Activated CD8-positive, alpha-beta memory T cell treated with anti-CD3 and anti-CD28 coated beads for 24 hours (primary cell): ENCODE data around the gene GKN2.
A peak's percentile ranks its signal among the peaks of the same experiment; 100 is the strongest.
"Not testable (repeated sequence)": the region's sequence is repeated elsewhere in the genome, so short reads cannot be mapped to it uniquely, and the experiment has no call there.

ENCODE experiments used
- DNase-seq: peaks from one replicate; pipeline ENCODE4 v3.0.0-alpha.2; 2020

GKN2 gene

DNA sequence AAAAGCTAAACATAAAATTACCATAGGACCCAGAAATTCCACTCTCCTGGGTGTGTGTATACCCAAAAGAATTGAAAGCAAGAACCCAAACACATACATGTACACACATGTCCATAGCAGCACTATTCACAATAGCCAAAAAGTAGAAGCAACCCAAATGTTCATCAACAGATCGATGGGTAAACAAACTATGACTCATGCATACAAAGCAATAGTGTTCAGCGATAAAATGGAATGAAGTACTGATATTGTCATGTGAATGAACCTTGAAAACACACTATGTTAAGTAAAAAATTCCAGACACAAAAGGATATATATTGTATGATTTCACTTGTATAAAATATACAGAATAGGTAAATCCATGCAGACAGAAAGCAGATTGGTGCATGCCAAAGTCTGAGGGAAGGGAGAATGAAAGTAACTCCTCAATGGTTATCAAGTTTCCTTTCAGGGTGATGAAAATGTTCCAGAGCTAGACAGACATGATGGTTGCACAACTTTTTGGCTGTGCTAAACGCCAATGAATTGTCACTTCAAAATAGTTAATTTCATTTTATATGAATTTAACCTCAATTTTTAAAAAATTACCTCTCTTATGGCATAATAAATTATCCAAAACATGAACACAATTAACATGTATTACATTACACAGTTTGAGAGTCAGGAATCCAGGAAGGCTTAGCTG is 35.5 kb downstream of the GKN2 start:
- DNase-seq = no peak

DNA sequence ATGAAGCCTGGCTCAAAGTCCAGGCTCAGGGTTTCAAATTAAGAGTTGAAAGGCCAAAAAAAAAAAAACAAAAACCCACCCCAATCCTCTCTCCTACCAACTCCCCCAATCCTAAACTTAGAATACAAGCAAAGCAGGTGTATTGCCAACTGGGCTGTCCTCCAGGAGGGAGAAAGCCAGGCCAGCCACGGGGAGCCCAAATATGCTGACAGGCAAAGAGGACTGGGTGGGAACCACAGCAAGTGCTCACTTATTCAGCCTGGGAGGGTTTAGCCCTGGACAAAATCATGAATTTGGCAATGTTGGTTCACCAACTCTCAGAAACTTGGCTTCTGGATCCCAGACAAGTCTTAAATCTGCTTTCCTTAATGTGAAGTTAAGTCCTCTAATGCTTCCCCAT is 36.5 kb downstream of the GKN2 start:
- no peak for DNase-seq

DNA sequence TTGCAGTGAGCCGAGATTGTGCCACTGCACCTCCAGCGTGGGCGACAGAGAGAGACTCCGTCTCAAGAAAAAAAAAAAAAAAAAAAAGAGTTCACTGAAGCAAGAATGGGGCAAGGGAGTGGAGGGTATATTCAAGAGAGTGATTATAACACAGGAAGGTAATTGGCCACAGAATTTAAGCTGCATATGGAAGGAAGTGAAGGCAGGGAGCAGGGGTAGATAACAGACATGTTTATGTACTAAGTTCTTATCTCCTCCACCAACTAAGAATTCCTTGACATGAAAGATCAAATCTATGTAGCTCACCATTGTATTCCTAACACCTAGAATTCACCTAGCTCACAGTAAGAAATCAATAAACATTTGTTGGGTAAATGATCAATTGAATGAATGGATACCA is 37.3 kb downstream of the GKN2 start:
- DNase-seq = no peak

DNA sequence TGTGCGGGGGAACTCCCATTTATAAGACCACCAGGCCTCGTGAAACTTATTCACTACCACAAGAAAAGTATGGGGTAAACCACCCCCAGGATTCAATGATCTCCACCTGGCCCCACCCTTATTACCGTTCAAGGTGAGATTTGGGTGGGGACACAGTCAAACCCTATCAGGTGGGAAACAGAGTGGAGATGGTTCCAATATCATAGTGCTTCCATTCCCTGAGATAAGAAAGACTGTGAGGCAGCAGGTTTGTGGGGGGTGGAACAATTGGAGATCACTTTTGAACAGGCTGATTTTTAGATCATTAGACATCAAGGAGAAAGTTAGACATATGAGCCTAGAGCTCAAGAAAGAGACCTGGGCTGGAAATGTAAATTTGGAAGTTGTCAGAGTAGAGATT is 39.3 kb downstream of the GKN2 start:
- no peak for DNase-seq

DNA sequence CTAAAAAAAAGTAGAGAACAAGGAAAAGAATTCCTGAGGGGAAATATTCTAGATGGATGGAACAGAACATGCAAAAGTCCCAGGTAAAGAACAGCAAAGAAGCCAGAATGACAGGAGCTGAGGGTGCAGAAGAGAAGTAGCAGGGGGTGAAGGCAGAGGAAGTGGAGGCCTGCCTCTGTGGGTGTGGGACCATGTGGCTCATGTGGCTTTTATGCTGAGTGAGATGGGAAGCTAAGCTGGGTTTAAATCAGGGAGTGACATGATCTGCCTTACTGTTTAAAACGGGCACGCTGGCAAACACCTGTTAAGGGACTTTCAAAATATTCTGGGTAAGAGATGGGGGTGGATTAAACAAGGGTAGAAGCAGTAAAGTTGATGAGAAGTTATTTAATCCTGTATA is 40.0 kb downstream of the GKN2 start:
- no peak for DNase-seq

DNA sequence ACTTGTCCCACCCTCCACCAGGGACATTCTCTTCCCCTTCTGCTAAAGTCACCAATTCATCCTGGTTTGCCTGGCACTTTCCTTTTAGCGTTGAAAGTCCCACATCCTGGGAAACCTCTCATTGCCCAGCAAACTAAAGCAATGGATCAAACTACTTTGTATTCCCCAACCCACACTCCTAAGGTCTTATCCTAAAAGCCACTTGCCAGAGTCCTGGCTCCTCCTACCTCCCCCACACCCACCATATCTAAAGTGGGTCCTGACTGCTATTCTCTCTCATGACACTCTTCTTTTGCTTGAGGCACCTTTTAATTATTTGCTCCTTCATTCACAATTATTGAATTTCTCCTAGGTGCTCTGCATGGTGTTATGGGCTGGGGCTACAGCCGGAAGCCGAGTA is 40.6 kb downstream of the GKN2 start:
- DNase-seq = no peak

DNA sequence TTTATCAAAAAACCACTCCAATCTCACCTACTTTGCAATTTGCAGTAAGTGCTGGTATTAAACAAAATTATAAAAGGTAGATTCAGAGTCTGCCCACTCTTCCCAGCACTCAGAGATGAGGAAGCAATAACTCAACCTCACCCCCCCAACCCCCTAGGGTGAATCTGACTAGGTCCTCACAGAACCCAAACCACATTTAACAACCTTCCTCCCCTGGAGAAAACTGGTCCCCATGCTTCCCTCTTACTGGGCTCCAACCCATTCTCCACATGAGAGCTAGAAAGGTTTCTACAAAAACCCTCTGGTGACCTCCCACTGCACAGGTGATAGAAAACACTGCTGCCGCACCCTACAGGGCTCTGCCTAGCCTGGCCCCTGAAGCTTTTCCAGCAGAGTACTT is 41.0 kb downstream of the GKN2 start:
- DNase-seq = no peak

DNA sequence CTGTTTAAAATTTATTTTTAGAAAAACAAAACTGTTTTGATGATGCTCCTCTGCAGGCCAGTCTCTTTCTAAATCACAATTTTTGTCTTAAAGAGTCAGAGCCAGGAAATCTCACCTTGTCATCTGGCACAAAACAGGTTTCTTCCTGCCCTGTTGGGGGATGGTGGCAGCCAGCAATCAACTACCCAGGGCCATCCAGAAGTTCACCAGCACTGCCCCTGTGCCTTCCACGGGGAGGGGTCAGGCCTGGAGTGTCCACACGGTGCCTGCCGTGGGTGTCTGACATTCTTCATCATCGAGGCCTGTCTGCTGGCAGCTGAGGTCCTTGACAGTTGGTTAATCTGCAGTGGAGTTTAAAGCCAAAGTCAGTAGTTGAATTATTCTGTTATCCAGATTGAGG is 41.4 kb downstream of the GKN2 start:
- no peak for DNase-seq

DNA sequence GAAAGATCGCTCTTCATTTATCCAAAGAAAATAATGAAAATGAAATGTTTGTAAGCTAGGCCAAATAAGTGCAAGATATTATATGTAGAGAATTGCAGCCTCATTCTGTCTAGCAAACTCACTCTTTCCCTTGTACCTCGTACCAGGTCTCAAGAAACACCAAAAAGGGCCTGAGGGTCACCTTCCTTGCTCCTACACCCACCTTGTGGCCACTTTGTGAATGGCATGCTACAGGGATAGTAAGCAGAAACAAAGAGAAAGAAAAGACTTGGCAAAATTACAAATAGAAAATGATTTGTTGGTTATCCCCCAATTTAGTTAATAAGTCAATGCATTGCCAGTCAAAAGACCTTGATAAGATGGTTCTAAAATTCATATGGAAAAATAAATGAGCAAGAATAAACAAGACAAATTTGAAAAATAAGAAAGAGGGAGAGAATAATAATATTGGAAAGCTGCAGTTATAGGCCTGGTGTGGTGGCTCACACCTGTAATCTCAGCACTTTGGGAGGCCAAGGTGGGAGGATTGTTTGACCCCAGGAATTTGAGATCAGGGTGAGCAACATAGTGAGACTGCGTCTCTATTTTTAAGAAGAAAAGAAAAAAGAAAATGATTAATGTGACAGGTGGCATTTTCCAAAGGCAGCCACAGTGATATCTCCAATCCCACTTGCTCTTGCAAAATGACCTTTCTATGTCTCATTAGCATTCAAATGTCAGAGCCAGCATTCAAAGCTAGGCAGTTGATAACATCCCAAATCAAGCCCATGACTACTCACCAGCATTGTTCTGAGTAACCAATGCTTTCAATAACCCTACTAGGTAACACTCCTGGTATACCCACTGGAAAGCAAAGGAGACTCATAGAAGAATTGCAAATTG is 42.7 kb downstream of the GKN2 start:
- DNase-seq = peak; percentile 87

DNA sequence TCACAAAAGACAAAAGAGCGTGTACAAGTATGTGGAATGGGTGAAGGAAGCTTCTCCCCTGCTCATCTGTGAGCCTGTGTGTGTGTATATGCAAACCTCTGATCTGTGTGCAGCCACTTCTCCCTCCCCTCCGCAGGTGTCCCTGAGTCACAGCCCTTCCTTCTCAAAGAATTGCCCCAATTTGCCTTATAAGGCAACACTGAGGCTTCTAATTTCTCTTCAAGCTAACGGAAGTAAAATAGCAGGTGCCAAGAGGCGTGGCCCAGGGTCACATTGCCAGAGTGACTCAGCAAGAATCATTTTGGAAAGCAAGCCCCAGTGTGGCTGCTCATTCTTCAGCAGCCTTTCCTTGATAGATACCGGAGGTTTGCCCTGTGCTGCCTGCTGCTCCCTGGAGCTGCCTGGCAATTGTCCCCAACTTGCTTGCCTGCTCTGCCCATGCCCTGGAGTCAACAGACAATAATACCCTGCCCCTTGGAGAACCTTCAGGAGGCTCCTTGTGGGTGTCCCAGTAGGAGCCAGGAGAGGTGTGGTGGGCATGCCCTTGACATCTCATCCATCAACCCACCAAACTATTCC is 44.2 kb downstream of the GKN2 start:
- peak; percentile 84 for DNase-seq

DNA sequence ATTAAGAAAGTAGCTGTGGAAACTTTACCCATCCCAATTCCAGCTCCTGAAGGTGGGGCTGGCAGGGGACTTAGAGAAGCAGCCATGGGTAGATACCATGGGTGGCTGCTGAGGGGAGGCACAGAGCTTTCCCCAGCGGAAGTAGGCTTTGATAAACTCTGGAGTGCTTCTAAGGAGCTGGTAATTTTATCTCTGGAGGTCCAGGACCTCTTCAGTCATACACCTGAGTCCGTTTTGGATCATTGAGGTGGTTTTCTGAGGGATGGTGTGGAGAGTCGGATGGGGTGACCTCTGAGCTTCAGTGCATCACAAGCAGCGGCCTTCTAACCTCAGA is 44.8 kb downstream of the GKN2 start:
- no peak for DNase-seq

DNA sequence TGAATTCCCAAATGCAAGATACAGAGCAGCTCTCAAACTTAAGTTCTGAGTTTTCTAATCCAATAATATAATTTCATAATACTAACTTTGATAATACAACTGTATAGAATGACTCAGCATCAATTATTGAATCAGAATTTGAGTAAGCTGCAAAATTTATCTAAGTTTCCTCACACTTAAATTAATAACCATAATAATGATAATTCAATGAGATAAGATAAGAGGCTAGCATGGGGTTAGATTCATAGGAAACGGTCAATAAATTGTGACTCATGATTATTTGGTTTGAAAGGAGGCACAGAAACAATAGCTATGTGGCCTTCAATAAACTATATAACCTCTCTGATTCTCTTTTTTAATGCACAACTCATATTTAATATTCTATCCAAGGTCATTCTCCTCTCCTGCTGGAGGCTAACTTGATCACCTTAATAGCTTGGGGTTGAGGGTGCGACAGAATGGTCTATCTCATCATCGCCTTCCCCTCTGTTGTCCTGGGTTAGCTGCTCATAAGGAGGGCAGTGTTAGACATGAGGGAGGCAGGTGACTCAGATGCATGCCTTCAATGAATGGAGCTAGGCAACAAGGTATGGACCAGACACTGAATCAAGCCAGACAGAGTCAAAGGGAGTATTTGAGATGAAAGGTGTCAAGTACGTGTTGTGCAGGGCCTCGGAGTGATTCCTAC is 45.3 kb downstream of the GKN2 start:
- no peak for DNase-seq

DNA sequence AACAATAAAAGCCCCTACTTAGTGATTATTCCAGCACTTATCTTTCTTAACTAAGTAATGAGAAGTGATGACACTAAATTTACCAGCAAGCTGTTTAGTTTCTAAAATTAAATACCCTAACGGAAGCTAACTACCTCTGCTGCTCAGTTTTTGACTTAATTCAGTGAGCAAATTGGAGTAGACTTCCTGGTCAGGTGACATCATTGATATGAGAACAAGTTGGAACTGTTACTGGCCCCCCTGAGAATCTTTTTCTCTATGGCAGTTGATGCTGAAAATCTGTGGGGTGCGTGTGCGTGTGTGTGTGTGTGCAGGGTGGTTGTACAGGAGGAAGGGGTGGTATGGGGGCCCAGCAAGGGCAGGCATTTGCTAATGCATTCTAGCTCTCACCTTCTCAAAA is 46.0 kb downstream of the GKN2 start:
- DNase-seq = no peak

DNA sequence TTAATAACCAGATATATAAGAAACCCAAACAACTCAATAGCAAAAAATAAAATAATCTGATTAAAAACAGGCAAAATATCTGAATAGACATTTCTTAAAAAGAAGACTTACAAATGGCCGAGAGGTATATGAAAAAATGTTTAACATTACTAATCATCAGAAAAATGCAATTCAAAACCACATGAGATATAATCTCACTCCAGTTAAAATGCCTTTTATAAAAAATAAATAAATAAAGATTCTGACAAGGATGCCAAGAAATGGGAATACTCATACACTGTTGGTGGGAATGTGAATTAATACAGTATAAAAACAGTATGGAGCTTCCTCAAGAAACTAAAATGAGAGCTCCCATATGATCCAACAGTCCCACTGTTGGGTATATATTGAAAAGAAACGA is 47.6 kb downstream of the GKN2 start:
- DNase-seq = no peak

DNA sequence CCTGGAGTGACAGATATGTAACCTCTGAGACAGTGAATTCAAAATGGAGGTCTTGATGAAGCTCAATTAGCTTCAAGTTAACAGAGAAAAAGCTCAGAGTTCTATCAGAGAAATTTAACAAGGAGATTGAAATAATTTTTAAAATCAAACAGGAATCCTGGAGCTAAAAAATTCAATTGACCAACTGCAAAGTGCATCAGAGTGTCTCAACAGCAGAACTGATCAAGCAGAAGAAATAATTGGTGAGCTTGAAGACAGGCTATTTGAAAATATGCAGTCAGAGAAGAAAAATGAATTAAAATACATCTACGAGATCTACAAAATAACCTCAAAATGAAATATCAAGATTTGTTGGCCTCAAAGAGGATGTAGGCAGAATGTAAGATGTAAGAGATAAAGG is 51.1 kb downstream of the GKN2 start:
- DNase-seq = no peak

DNA sequence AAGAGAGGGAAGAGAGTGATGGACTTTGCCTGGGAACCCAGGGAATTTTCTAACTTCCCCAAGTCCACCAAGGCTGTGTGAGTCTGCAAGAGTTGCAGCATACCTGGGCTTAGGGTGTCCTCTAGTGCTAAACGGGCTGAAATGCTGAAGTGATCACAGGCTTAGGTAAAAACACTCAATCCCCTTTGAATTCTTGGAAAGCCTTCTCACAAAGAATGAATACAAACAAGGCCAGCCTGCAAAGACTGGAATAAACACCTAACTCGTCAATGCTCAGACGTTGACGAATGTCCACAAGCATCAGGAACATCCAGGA is 51.5 kb downstream of the GKN2 start:
- DNase-seq = no peak

DNA sequence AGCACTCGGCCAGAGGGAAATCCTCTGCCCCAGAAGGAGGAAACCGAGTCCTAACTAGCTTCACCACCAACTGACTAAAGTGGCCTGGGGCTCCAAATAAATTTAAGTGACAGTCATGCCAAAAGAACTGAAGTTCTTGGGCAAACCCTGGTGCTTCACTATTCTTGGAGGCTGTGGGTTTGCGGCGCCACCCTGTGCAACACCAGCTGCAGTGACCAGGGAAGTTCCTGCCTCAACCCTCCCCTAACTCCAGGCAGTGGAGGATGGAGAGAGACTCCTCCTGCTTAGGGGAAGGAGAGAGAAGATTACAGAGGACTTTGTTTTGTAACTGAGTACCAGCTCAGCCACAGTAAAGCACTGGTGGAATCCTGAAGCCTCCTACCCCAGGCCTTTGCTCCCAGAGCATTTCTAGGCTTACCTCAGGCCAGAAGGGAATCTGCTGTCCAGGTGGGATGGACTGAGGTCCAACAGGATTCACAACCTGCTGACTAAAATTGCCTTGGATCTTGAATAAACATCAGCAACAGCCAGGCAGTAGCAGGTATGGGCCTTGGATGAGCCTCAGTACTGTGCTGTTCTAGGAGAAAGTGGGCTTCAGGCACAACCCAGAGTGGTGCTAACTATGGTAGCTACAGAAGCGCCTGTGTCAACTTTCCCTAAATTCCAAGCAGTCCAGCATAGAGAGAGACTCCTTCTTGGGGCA is 52.0 kb downstream of the GKN2 start:
- DNase-seq = no peak

DNA sequence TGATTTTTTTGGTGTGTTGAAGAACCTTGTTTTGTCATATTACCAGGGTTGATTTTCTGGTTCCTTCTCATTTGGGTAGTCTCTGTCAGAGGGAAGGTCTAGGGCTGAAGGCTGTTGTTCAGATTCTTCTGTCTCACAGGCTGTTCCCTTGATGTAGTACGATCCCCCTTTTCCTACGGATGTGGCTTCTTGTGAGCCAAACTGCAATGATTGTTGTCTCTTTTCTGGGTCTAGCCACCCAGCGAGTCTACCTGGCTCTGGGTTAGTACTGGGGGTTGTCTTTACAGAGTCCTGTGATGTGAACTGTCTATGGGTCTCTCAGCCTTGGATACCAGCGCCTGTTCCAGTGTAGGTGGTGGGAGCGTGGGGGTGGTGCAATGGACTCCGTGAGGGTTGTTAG is 56.7 kb downstream of the GKN2 start:
- DNase-seq = not testable (repeated sequence)
